ENCODE data around the gene TMEM221. TPM values are rescaled to one million over a fixed set of nuclear protein-coding genes. Genes with fewer than 3 reads are reported as not detected.
A peak's percentile ranks its signal among the peaks of the same experiment; 100 is the strongest.

The TMEM221 gene
- total RNA-seq, 1 donor from 2014 or later = not detected

DNA sequence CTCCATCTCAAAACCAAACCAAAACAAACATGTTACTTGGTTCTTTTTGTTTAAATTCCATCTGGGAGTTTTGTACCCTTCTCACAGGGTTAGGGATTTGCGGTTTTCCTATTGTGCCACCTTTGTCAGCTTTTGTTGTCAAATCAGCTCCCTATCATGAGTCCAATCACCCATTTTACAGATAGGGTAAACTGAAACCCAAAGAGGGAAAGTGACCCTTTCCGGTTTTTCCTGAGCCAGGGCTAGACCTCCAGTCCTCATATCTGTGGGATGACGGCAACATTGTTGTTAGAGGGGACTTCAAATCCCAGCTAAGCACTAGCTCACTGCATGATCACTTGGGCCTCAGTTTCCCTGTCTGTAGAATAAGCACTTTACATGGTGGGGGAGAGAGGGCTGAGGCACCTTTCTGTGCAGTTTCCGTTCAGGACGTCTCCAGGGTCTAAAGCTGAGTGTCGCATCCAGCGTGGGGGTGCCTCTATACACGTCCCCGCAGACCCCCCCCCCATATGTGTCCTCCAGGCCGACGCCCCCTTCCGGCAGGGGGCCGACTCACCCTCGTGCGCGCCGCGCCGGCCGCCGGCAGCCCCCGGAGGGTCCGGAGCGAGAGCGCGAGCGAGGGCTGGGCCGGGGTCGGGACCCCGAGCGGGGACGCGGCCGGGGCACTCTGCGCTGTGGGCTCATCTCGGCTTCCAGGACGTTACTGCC, 58.4 kb downstream of the TMEM221 start:
- ATAC-seq (peak in 1 of 2 donors; percentile 3), DNase-seq (no peak)
- peaks cover 31% of the 10 kb centered on the region for H3K4me1 ChIP-seq
- peak overlapping the region; percentile 50 for H3K4me3 ChIP-seq
- no peaks in the 10 kb centered on the region for H3K36me3 ChIP-seq
- intact Hi-C loops (cut with DNase I) = loop anchor here (5.0 kb wide), 1 partner anchor 43 kb away; no protein-coding TSS in a partner anchor
- TF ChIP-seq, protein P1, sequence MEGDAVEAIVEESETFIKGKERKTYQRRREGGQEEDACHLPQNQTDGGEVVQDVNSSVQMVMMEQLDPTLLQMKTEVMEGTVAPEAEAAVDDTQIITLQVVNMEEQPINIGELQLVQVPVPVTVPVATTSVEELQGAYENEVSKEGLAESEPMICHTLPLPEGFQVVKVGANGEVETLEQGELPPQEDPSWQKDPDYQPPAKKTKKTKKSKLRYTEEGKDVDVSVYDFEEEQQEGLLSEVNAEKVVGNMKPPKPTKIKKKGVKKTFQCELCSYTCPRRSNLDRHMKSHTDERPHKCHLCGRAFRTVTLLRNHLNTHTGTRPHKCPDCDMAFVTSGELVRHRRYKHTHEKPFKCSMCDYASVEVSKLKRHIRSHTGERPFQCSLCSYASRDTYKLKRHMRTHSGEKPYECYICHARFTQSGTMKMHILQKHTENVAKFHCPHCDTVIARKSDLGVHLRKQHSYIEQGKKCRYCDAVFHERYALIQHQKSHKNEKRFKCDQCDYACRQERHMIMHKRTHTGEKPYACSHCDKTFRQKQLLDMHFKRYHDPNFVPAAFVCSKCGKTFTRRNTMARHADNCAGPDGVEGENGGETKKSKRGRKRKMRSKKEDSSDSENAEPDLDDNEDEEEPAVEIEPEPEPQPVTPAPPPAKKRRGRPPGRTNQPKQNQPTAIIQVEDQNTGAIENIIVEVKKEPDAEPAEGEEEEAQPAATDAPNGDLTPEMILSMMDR (IDR thresholded peaks at IDR 0.05) = no peak
- peaks cover 4% of the 10 kb centered on the region for H3K27me3 ChIP-seq (ENCODE audit: low read depth)
- no peaks in the 10 kb centered on the region for H3K9me3 ChIP-seq
- H3K27ac ChIP-seq = peak overlapping the region; percentile 26

DNA sequence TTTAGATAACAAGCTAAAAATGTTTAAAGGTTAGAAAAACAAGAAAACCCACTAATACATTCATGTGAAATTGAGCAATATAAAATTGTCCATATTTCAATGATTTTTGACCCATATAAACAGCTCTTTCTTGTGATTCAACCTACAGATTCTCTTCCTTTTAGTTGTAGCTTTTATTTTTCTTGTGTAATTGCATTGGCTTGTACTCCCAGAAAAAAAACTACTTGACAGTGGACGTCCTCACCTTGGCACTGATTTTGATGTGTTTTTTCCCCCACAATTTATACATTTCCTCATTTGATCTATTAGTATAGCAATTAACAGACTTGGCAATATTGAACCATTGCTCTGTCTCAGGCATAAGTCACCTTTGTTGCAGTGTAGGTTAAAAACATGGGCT, 59.2 kb downstream of the TMEM221 start:
- intact Hi-C loops (cut with DNase I) = loop anchor here (5.0 kb wide), 1 partner anchor 42 kb away; no protein-coding TSS in a partner anchor
- no peak for ATAC-seq
- H3K4me1 ChIP-seq = peaks cover 25% of the 10 kb centered on the region
- TF ChIP-seq, protein P1 (IDR thresholded peaks at IDR 0.05) = no peak
- H3K4me3 ChIP-seq = no peak overlapping the region
- no peak for DNase-seq
- no peak overlapping the region for H3K27ac ChIP-seq
- peaks cover 4% of the 10 kb centered on the region for H3K27me3 ChIP-seq (ENCODE audit: low read depth)
- no peaks in the 10 kb centered on the region for H3K36me3 ChIP-seq
- no peaks in the 10 kb centered on the region for H3K9me3 ChIP-seq

DNA sequence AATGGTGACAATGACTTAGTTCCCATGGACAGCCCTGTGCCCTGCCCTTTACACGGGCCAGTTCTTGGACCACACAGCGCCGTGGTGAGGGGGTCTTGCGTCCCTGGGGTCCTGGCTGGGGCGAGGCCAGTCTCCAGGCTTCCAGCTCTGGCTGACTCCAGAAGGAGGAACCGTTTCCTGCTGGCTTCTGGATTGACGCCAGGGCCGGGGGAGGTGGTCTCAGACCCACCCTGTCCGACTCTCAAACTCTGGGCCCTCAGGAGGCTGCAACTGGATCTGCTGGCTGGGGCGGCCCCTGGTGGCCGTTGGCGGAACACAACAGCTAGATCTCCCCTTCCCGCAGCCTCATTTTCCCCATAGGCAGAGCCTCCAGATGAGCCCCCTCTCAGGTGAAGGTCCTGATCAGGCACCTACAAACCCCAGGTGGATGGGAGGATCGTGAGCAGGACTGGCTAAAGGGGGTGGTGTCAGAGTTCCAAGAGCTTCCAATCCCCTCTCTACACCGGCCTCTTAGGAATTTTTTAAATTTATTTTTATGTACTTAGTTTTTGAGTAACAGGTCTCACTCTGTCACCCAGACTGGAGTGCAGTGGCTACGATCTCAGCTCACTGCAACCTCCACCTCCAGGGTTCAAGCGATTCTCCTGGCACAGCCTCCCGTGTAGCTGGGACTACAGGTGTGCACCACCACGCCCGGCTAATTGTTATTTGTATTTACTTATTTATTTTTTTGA, 62.4 kb downstream of the TMEM221 start:
- Histone ChIP-seq H3K4me3 (no peak overlapping the region), H3K9me3 (no peaks in the 10 kb centered on the region), H3K4me1 (peaks cover 22% of the 10 kb centered on the region), H3K27ac (no peak overlapping the region), H3K36me3 (no peaks in the 10 kb centered on the region), H3K27me3 (ENCODE audit: low read depth) (no peaks in the 10 kb centered on the region)
- ATAC-seq (peak; percentile 62 to 69), DNase-seq (peak; percentile 79)
- intact Hi-C loops (cut with DNase I) = loop anchor here (5.0 kb wide), 1 partner anchor 39 kb away; no protein-coding TSS in a partner anchor
- TF ChIP-seq, protein P1 (IDR thresholded peaks at IDR 0.05) = peak; percentile 94

Other genes with a start within 250 kb of the TMEM221 start
- gene USE1, start 233.3 kb downstream of the TMEM221 start, total RNA-seq = 32.0 TPM
- 37.2 TPM for gene OCEL1, start 222.4 kb downstream of the TMEM221 start, total RNA-seq
- 38.7 TPM for gene NR2F6, start 202.7 kb downstream of the TMEM221 start, total RNA-seq
- gene USHBP1, start 183.9 kb downstream of the TMEM221 start, total RNA-seq = 8.2 TPM
- gene BABAM1, start 181.2 kb downstream of the TMEM221 start, total RNA-seq = 58.4 TPM
- 0.92 TPM for gene ANKLE1, start 166.8 kb downstream of the TMEM221 start, total RNA-seq
- 19.5 TPM for gene ABHD8, start 145.2 kb downstream of the TMEM221 start, total RNA-seq
- 68.3 TPM for gene MRPL34, start 142.8 kb downstream of the TMEM221 start, total RNA-seq
- 32.2 TPM for gene DDA1, start 139.1 kb downstream of the TMEM221 start, total RNA-seq
- 16.6 TPM for gene ANO8, start 113.8 kb downstream of the TMEM221 start, total RNA-seq
- gene GTPBP3, start 111.1 kb downstream of the TMEM221 start, total RNA-seq = 21.0 TPM
- gene PLVAP, start 71.3 kb downstream of the TMEM221 start, total RNA-seq = 25.9 TPM
- 1.5 TPM for gene CCDC194, start 54.5 kb downstream of the TMEM221 start, total RNA-seq
- 165 TPM for gene BST2, start 43.0 kb downstream of the TMEM221 start, total RNA-seq
- 45.3 TPM for gene MVB12A, start 28.6 kb downstream of the TMEM221 start, total RNA-seq
- gene NXNL1, start 12.3 kb upstream of the TMEM221 start, total RNA-seq = not detected
- gene SLC27A1, start 21.9 kb upstream of the TMEM221 start, total RNA-seq = 27.0 TPM
- gene PGLS, start 63.0 kb upstream of the TMEM221 start, total RNA-seq = 89.4 TPM
- 142 TPM for gene COLGALT1, start 107.0 kb upstream of the TMEM221 start, total RNA-seq
- 0.21 TPM for gene UNC13A, start 239.7 kb upstream of the TMEM221 start, total RNA-seq

Data from lower lobe of right lung (tissue), 2 donors.